Activated T-cell treated with anti-CD3 and anti-CD28 coated beads, Interleukin-2, amount 50 U/mL, for 72 hours (primary cell): ENCODE measurements around the gene EFNA1. TPM values are rescaled to one million over a fixed set of nuclear protein-coding genes. Genes with fewer than 3 reads are reported as not detected.

ENCODE experiments used
- ATAC-seq, 2 donors: fragments of 150-1000 bp; cut with Tn5 transposase; replicated peaks in 1 of 2; 2 replicates each; pipeline ENCODE4 v1.10.0; 2021; ENCODE audit warnings: moderate library complexity in 2 of 2, mild to moderate bottlenecking in 1 of 2
- DNase-seq, 2 donors: peaks; one replicate each; pipeline ENCODE4 v3.0.0; 2021 to 2022; ENCODE audit warnings: mixed read lengths in 1 of 2
- H3K27ac Mint-ChIP-seq: one replicate; pipeline ENCODE4 v1.8.0; 2022; ENCODE audit warnings: mild to moderate bottlenecking, moderate library complexity, mixed read lengths
- H3K27me3 Mint-ChIP-seq: one replicate; pipeline ENCODE4 v1.8.0; 2022; ENCODE audit warnings: low read depth, mixed read lengths
- H3K36me3 Mint-ChIP-seq, 2 donors: one replicate each; pipeline ENCODE4 v1.8.0; 2022; ENCODE audit warnings: mixed read lengths in 2 of 2, mild to moderate bottlenecking in 1 of 2; ENCODE audit not compliant: insufficient read depth in 2 of 2
- H3K4me1 Mint-ChIP-seq: one replicate; pipeline ENCODE4 v1.8.0; 2022; ENCODE audit warnings: low read depth, mixed read lengths
- H3K4me3 Mint-ChIP-seq, 2 donors: one replicate each; pipeline ENCODE4 v1.8.0; 2022; ENCODE audit warnings: mild to moderate bottlenecking in 2 of 2, mixed read lengths in 2 of 2, moderate library complexity in 2 of 2
- H3K9me3 Mint-ChIP-seq, 2 donors: one replicate each; pipeline ENCODE4 v1.8.0; 2022; ENCODE audit warnings: mixed read lengths in 2 of 2
- total RNA-seq, 2 donors: library from RNA; stranded (reverse); gene quantifications; one replicate each; pipeline ENCODE4 v1.2.3, GENCODE V29; 2022

EFNA1 gene
- total RNA-seq, 2 donors from 2014 or later: 1.00 to 1.4 TPM

GRCh38 chr1:155171836-155172731 is 44.4 kb downstream of the EFNA1 start:
- Mint-ChIP-seq H3K27ac (peak overlapping the region; percentile 98), H3K27me3 (no peaks in the 10 kb centered on the region), H3K36me3 (peaks cover 6 to 8% of the 10 kb centered on the region in 2 donors), H3K4me1 (peaks cover 77% of the 10 kb centered on the region), H3K9me3 (no peaks in the 10 kb centered on the region), H3K4me3 (peak overlapping the region; percentile 98 to 99)
- DNase-seq (peak in 1 of 2 donors; percentile 62), ATAC-seq (peak; percentile 33 to 39)

GRCh38 chr1:155172732-155173477 is 45.2 kb downstream of the EFNA1 start, which contains the start of gene KRTCAP2:
TSS of gene KRTCAP2 (minus strand) at chr1:155173304. CDS start at chr1:155173224, 80 bp downstream.
- Mint-ChIP-seq H3K9me3 (no peaks in the 10 kb centered on the region), H3K27me3 (no peaks in the 10 kb centered on the region), H3K27ac (peak within 1 kb of the TSS; percentile 98), H3K36me3 (peaks cover 6 to 8% of the 10 kb centered on the region in 2 donors), H3K4me3 (peak within 1 kb of the TSS; percentile 98 to 99), H3K4me1 (peaks cover 69% of the 10 kb centered on the region)
- ATAC-seq (peak; percentile 83 to 84), DNase-seq (peak; percentile 95)

DNA sequence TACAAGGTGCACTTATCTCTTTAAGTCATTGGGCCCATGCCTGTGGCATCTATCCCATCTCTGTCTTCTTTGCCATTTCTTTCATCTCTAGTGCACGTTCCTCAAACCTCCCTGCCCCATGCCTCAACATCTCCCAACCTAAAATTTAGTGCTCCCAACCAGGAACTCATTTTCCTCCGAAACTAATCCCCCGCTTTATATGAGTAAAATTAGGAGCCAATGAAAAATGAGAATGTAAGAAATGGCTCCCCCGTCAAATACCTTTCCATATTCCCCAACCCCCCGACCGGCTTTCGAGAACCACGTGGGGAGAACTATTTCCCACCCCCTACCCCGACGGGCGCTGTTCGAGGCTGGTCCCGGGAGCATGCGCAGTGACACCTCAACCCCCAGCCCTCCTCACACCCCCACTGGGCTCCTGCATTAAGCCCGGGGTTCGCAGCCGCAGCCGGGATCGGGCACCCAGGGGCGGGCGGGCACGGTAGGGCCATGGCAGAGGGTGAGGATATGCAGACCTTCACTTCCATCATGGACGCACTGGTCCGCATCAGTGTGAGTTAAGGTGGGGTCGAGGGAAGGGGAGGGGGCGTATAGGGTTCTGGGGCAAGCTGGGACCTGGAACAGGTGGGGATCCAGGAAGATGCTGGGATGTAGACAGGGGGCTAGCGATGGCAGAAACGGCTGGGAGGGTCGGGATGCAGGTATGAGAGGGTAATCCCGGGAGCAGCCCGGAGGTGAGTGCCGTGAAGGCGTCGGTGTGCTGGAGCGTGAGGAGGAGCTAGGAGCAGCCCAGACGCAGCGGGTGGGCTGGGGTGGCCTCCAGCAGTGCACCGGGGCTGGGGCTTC is 46.0 kb downstream of the EFNA1 start, which contains the start of gene TRIM46:
Gene TRIM46, plus strand, starts transcription at position 372 of the 846 bp plus-strand sequence. Its CDS starts 118 bp downstream, at position 490.
- peak; percentile 53 for ATAC-seq
- H3K27ac Mint-ChIP-seq: peak within 1 kb of the TSS; percentile 98
- no peaks in the 10 kb centered on the region for H3K9me3 Mint-ChIP-seq
- H3K36me3 Mint-ChIP-seq: peaks cover 6 to 8% of the 10 kb centered on the region in 2 donors
- H3K4me1 Mint-ChIP-seq: peaks cover 65% of the 10 kb centered on the region
- no peaks in the 10 kb centered on the region for H3K27me3 Mint-ChIP-seq
- DNase-seq: peak; percentile 75 to 79
- H3K4me3 Mint-ChIP-seq: peak within 1 kb of the TSS; percentile 98 to 99

GRCh38 chr1:155174324-155175280 is 46.9 kb downstream of the EFNA1 start:
- Mint-ChIP-seq H3K27me3 (no peaks in the 10 kb centered on the region), H3K4me1 (peaks cover 58% of the 10 kb centered on the region), H3K36me3 (peaks cover 4 to 5% of the 10 kb centered on the region in 2 donors)

GRCh38 chr1:155175281-155175926 is 47.7 kb downstream of the EFNA1 start:
- H3K9me3 Mint-ChIP-seq: no peaks in the 10 kb centered on the region
- peak overlapping the region; percentile 98 to 99 for H3K4me3 Mint-ChIP-seq

More at GRCh38 chr1:155174324-155175280, 46.9 kb downstream of the EFNA1 start:
- Mint-ChIP-seq H3K4me3 (peak overlapping the region; percentile 98 to 99), H3K9me3 (no peaks in the 10 kb centered on the region), H3K27ac (peak overlapping the region; percentile 16)
- DNase-seq (peak; percentile 49), ATAC-seq (no peak)

DNA sequence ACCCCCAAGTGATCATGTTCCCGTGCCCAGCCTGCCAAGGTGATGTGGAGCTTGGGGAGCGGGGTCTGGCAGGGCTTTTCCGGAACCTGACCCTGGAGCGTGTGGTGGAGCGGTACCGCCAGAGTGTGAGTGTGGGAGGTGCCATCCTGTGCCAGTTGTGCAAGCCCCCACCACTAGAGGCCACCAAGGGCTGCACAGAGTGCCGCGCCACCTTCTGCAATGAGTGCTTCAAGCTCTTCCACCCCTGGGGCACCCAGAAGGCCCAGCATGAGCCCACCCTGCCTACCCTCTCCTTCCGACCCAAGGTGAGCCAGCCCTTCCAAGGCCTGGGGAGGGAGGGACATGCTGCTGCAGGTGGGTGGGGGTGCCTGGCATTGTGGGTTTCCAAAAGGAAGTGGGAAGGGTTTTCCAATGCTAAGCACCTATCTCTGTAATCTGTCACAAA is 48.3 kb downstream of the EFNA1 start:
- Mint-ChIP-seq H3K27me3 (no peaks in the 10 kb centered on the region), H3K4me1 (peaks cover 54% of the 10 kb centered on the region), H3K27ac (no peak overlapping the region), H3K9me3 (no peaks in the 10 kb centered on the region), H3K4me3 (peak overlapping the region; percentile 5 to 63), H3K36me3 (peaks cover 3 to 4% of the 10 kb centered on the region in 2 donors)
- ATAC-seq (peak in 1 of 2 donors; percentile 23), DNase-seq (peak; percentile 27 to 57)

More at GRCh38 chr1:155175281-155175926, 47.7 kb downstream of the EFNA1 start:
- Mint-ChIP-seq H3K27me3 (no peaks in the 10 kb centered on the region), H3K4me1 (peaks cover 55% of the 10 kb centered on the region), H3K36me3 (peaks cover 3 to 4% of the 10 kb centered on the region in 2 donors), H3K27ac (no peak overlapping the region)
- no peak for DNase-seq
- ATAC-seq: no peak

GRCh38 chr1:155176544-155177071 is 48.9 kb downstream of the EFNA1 start:
- Mint-ChIP-seq H3K4me1 (peaks cover 48% of the 10 kb centered on the region), H3K27me3 (no peaks in the 10 kb centered on the region), H3K9me3 (no peaks in the 10 kb centered on the region), H3K4me3 (peak overlapping the region; percentile 6 to 63), H3K36me3 (peaks cover 3 to 4% of the 10 kb centered on the region in 2 donors), H3K27ac (peak overlapping the region; percentile 31)
- peak; percentile 34 to 39 for ATAC-seq
- DNase-seq: peak; percentile 87 to 88

GRCh38 chr1:155177192-155177917 is 49.7 kb downstream of the EFNA1 start:
- no peak for ATAC-seq
- no peaks in the 10 kb centered on the region for H3K9me3 Mint-ChIP-seq
- H3K36me3 Mint-ChIP-seq: peaks cover 3 to 4% of the 10 kb centered on the region in 2 donors
- no peaks in the 10 kb centered on the region for H3K27me3 Mint-ChIP-seq
- H3K4me1 Mint-ChIP-seq: peaks cover 40% of the 10 kb centered on the region
- H3K27ac Mint-ChIP-seq: no peak overlapping the region
- no peak overlapping the region for H3K4me3 Mint-ChIP-seq
- no peak for DNase-seq

DNA sequence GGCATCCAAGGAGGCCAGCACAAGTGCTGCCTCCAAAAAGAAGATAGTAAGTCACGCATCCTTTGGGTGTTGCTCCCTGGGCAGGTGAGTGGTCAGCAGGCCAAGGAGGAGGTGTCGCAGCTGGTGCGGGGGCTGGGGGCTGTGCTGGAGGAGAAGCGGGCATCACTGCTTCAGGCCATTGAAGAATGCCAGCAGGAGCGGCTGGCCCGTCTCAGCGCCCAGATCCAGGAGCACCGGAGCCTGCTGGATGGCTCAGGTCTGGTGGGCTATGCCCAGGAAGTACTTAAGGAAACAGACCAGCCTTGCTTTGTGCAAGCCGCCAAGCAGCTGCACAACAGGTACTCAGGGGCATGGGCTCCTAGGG is 50.2 kb downstream of the EFNA1 start:
- Mint-ChIP-seq H3K27me3 (no peaks in the 10 kb centered on the region), H3K4me1 (peaks cover 37% of the 10 kb centered on the region), H3K27ac (no peak overlapping the region), H3K36me3 (peaks cover 0 to 4% of the 10 kb centered on the region in 2 donors), H3K9me3 (no peaks in the 10 kb centered on the region), H3K4me3 (no peak overlapping the region)
- DNase-seq (no peak), ATAC-seq (no peak)

GRCh38 chr1:155178441-155179111 is 50.9 kb downstream of the EFNA1 start:
- ATAC-seq (no peak), DNase-seq (no peak)
- H3K4me3 Mint-ChIP-seq: no peak overlapping the region
- H3K27me3 Mint-ChIP-seq: no peaks in the 10 kb centered on the region
- peaks cover 0 to 4% of the 10 kb centered on the region in 2 donors for H3K36me3 Mint-ChIP-seq
- no peak overlapping the region for H3K27ac Mint-ChIP-seq
- H3K4me1 Mint-ChIP-seq: peaks cover 32% of the 10 kb centered on the region
- H3K9me3 Mint-ChIP-seq: no peaks in the 10 kb centered on the region
